PC-9 (cell line): ENCODE measurements around the gene CD99L2. TPM values are rescaled to one million over a fixed set of nuclear protein-coding genes. Genes with fewer than 3 reads are reported as not detected.
"Not testable (repeated sequence)": the region's sequence is repeated elsewhere in the genome, so short reads cannot be mapped to it uniquely, and the experiment has no call there.

Experiments used
- BruUV-seq: library from RNA; stranded (reverse); fragments of 400-500 nt; replicated peaks from 2 replicates; lab custom pipeline; 2021; lab: Mats Ljungman, UMichigan
- CTCF ChIA-PET: fragments of 300-600 bp; sonication (Branson Sonifier 250); formaldehyde crosslinking; loops from one replicate; lab custom pipeline; 2022; ENCODE audit warnings: antibody characterized with exemption; lab: Charles Lee
- POLR2A ChIA-PET: fragments of 300-600 bp; sonication (Branson Sonifier 250); formaldehyde crosslinking; loops from one replicate; lab custom pipeline; 2022; ENCODE audit warnings: antibody characterized with exemption; ENCODE audit not compliant: unreplicated experiment; lab: Charles Lee
- DNase-seq, 2 experiments: peaks; one replicate each; pipeline versions ENCODE4 v3.0.0 to v3.0.0-alpha.2; 2015 to 2022; ENCODE audit warnings: mixed read lengths in 1 of 2
- H2AFZ ChIP-seq: fragments of 200-600 bp; sonication (generic); 2 replicates; pipeline ENCODE4 v1.8.1; 2017; ENCODE audit warnings: antibody characterized with exemption
- H3F3A ChIP-seq: fragments of 200-600 bp; sonication (generic); 2 replicates; pipeline ENCODE4 v1.8.1; 2017; ENCODE audit warnings: antibody characterized with exemption, mild to moderate bottlenecking, low read depth; ENCODE audit not compliant: insufficient read depth
- H3K27ac ChIP-seq: fragments of 200-600 bp; sonication (generic); 2 replicates; pipeline ENCODE4 v1.6.1; 2016; ENCODE audit warnings: mixed run types
- H3K27me3 ChIP-seq: fragments of 200-600 bp; sonication (generic); 2 replicates; pipeline ENCODE4 v1.6.1; 2016; ENCODE audit warnings: low read depth, mixed run types; ENCODE audit not compliant: insufficient read depth
- H3K36me3 ChIP-seq: fragments of 200-600 bp; sonication (generic); 2 replicates; pipeline ENCODE4 v1.6.1; 2016; ENCODE audit warnings: low read depth, mixed run types
- H3K4me1 ChIP-seq: fragments of 200-600 bp; sonication (generic); replicated peaks from 2 replicates; pipeline ENCODE4 v1.6.1; 2016; ENCODE audit warnings: mixed run types; ENCODE audit not compliant: insufficient read depth
- H3K4me2 ChIP-seq: fragments of 200-600 bp; sonication (generic); 2 replicates; pipeline ENCODE4 v1.6.1; 2017; ENCODE audit warnings: mixed run types
- H3K4me3 ChIP-seq: fragments of 200-600 bp; sonication (generic); 2 replicates; pipeline ENCODE4 v1.6.1; 2016; ENCODE audit warnings: mixed run types
- H3K79me2 ChIP-seq: fragments of 200-600 bp; sonication (generic); 2 replicates; pipeline ENCODE4 v1.6.1; 2017; ENCODE audit warnings: low read depth, mixed run types
- H3K9me2 ChIP-seq: fragments of 200-600 bp; sonication (generic); 2 replicates; pipeline ENCODE4 v1.8.1; 2017; ENCODE audit warnings: mild to moderate bottlenecking; ENCODE audit not compliant: insufficient read depth
- H3K9me3 ChIP-seq: fragments of 200-600 bp; sonication (generic); 2 replicates; pipeline ENCODE4 v1.8.1; 2016; ENCODE audit warnings: low read depth; ENCODE audit not compliant: insufficient read depth
- H4K20me1 ChIP-seq: fragments of 200-600 bp; sonication (generic); 2 replicates; pipeline ENCODE4 v1.8.1; 2017; ENCODE audit not compliant: insufficient read depth
- CTCF ChIP-seq: fragments of 200-600 bp; sonication (generic); conservative IDR thresholded peaks from 2 replicates; pipeline ENCODE4 v1.6.1; 2017; ENCODE audit warnings: mixed run types, antibody characterized with exemption, mild to moderate bottlenecking, moderate library complexity
- EZH2 ChIP-seq: fragments of 200-600 bp; sonication (generic); IDR thresholded peaks from 2 replicates; pipeline ENCODE4 v1.8.0; 2017; ENCODE audit warnings: antibody characterized with exemption, low read depth
- intact Hi-C: fragments of 100-400 bp; cut with micrococcal nuclease; formaldehyde crosslinking; loops from one replicate; pipeline ENCODE4 v1.10.0; 2022; ENCODE audit not compliant: unreplicated experiment
- total RNA-seq: library from RNA; stranded (reverse); gene quantifications from 2 replicates; pipeline ENCODE4 v1.2.3, GENCODE V29; 2021

The CD99L2 gene
- total RNA-seq, 1 experiment from 2014 or later, result 22.5 TPM

GRCh38 chrX:150880808-150881165 is 17.7 kb downstream of the CD99L2 start:
- Histone ChIP-seq H3K9me3 (no peaks in the 10 kb centered on the region; the same call in 1 of the 2 replicates), H3K4me3 (no peak overlapping the region), H3K9me2 (no peaks in the 10 kb centered on the region), H3F3A (no peaks in the 10 kb centered on the region), H3K27ac (no peak overlapping the region), H3K4me2 (no peak overlapping the region), H3K4me1 (no peaks in the 10 kb centered on the region), H3K36me3 (0 out of 2 replicates have a peak, but pooled peaks cover 4% of the 10 kb centered on the region), H3K27me3 (no peaks in the 10 kb centered on the region), H2AFZ (no peak overlapping the region), H3K79me2 (peaks cover 24% of the 10 kb centered on the region), H4K20me1 (peaks cover 9% of the 10 kb centered on the region; the same call in 1 of the 2 replicates)
- intact Hi-C loops, result no loop called here
- POLR2A ChIA-PET, result no interaction called here
- BruUV-seq, result no TSS peak
- CTCF ChIA-PET, result no interaction called here
- no peak for TF ChIP-seq EZH2
- no peak for TF ChIP-seq CTCF
- no peak for DNase-seq

- POLR2A ChIA-PET, result no interaction called here
- Histone ChIP-seq H3K9me2 (no peaks in the 10 kb centered on the region), H4K20me1 (peaks cover 9% of the 10 kb centered on the region; the same call in 1 of the 2 replicates), H3K79me2 (peaks cover 24% of the 10 kb centered on the region), H3K9me3 (no peaks in the 10 kb centered on the region; the same call in 1 of the 2 replicates), H3K27me3 (no peaks in the 10 kb centered on the region), H3K4me2 (no peak overlapping the region), H3K4me3 (no peak overlapping the region), H3K4me1 (no peaks in the 10 kb centered on the region), H3F3A (no peaks in the 10 kb centered on the region), H3K36me3 (0 out of 2 replicates have a peak, but pooled peaks cover 4% of the 10 kb centered on the region), H2AFZ (no peak overlapping the region), H3K27ac (no peak overlapping the region)
- BruUV-seq, result no TSS peak
- CTCF ChIA-PET, result no interaction called here
- TF ChIP-seq EZH2, result no peak
- TF ChIP-seq CTCF, result no peak
- intact Hi-C loops, result no loop called here
- DNase-seq, result no peak
These were observed 18.3 kb downstream of the CD99L2 start for GRCh38 chrX:150879855-150880807.

- H3K27ac ChIP-seq, H4K20me1 ChIP-seq, H3K79me2 ChIP-seq, H3K36me3 ChIP-seq, H3K4me3 ChIP-seq, H2AFZ ChIP-seq, POLR2A ChIA-PET, BruUV-seq, H3K4me2 ChIP-seq, DNase-seq, H3K9me3 ChIP-seq, H3F3A ChIP-seq, H3K27me3 ChIP-seq, H3K9me2 ChIP-seq, CTCF ChIA-PET, intact Hi-C loops, H3K4me1 ChIP-seq: not testable (repeated sequence)
These were observed 22.8 kb downstream of the CD99L2 start for GRCh38 chrX:150875621-150876020.
